ENCODE data around the gene MRPL55.

DNA sequence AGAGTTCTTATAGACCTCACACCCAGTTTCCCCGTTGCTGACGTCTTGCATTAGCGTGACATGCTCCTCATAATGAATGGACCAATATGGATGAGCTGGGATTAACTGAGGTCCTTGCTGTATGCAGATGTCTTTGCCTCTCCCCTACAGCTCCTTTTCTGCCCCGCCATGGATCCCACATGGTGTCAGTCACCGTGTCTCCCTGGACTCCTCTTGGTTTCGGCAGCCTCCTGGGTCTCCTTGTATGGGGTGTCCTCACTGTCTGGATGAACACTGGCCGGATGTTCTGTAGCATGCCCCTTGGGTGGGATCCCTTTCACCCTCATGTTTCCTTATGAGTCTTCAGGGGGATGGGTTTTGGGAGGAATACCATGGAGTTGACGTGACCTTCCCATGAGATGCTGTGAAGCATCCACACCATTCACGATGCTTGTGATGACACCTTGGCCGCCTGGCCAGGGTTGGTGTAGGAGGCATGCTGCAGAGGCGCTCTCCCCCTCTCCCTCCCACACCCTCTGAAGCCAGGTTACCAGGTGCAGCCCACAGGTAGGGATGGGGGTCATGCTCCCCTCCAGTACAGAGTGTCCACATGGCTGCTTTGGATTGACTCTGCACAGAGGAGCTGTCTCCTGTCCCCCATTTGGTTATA is 45.0 kb upstream of the MRPL55 start:
- TF ChIP-seq ZFP3 (CRISPR knock-in tag; IDR thresholded peaks at IDR 0.05) (no peak), ZC3H10 (CRISPR knock-in tag; IDR thresholded peaks at IDR 0.05) (no peak), CREB5 (CRISPR knock-in tag; IDR thresholded peaks at IDR 0.05; ENCODE audit: low read depth) (no peak), ZNF70 (CRISPR knock-in tag; IDR thresholded peaks at IDR 0.05) (no peak), ESRRG (CRISPR knock-in tag; IDR thresholded peaks at IDR 0.05) (no peak), ZFP30 (CRISPR knock-in tag; IDR thresholded peaks at IDR 0.05) (no peak), TOX (CRISPR knock-in tag; IDR thresholded peaks at IDR 0.05; ENCODE audit: borderline replicate concordance) (no peak), ARNTL (CRISPR knock-in tag; IDR thresholded peaks at IDR 0.05; ENCODE audit: borderline replicate concordance, low read depth) (no peak), PPARA (CRISPR knock-in tag; IDR thresholded peaks at IDR 0.05; ENCODE audit: borderline replicate concordance) (no peak), TCF4 (CRISPR knock-in tag; IDR thresholded peaks at IDR 0.05; ENCODE audit: borderline replicate concordance) (no peak), TSHZ2 (CRISPR knock-in tag; IDR thresholded peaks at IDR 0.05) (no peak), ZNF565 (CRISPR knock-in tag; conservative IDR thresholded peaks at IDR 0.05; ENCODE audit: low read depth) (no peak), RARB (CRISPR knock-in tag; IDR thresholded peaks at IDR 0.05) (no peak)
- TF ChIP-seq, protein P1, sequence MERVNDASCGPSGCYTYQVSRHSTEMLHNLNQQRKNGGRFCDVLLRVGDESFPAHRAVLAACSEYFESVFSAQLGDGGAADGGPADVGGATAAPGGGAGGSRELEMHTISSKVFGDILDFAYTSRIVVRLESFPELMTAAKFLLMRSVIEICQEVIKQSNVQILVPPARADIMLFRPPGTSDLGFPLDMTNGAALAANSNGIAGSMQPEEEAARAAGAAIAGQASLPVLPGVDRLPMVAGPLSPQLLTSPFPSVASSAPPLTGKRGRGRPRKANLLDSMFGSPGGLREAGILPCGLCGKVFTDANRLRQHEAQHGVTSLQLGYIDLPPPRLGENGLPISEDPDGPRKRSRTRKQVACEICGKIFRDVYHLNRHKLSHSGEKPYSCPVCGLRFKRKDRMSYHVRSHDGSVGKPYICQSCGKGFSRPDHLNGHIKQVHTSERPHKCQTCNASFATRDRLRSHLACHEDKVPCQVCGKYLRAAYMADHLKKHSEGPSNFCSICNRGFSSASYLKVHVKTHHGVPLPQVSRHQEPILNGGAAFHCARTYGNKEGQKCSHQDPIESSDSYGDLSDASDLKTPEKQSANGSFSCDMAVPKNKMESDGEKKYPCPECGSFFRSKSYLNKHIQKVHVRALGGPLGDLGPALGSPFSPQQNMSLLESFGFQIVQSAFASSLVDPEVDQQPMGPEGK (CRISPR knock-in tag; IDR thresholded peaks at IDR 0.05; ENCODE audit: borderline replicate concordance) = no peak

Measured in SK-N-SH treated with all-trans-retinoic acid at 6 μM for 48 hours (cell line).